ENCODE results near the gene GUK1.

Gene GUK1

GRCh38 chr1:228190182-228190581 is 50.1 kb downstream of the GUK1 start:
- H3K27me3 ChIP-seq (ENCODE audit: low read depth, low read length), result no peaks in the 10 kb centered on the region
- H3K9me3 ChIP-seq (ENCODE audit: control insufficient read depth in 1 of 2, low read length in 2 of 2), result no peaks in the 10 kb centered on the region
- H3K27ac ChIP-seq (ENCODE audit: low read length), result no peak overlapping the region
- H3K4me3 ChIP-seq (ENCODE audit: low read depth in 1 of 2, low read length in 2 of 2), result no peak overlapping the region
- H3K36me3 ChIP-seq (ENCODE audit: control insufficient read depth in 1 of 2, insufficient read depth in 2 of 2, low read length in 2 of 2), result no peaks in the 10 kb centered on the region
- H3K4me1 ChIP-seq (ENCODE audit: control insufficient read depth in 1 of 2, insufficient read depth in 2 of 2, low read length in 2 of 2), result no peaks in the 10 kb centered on the region

GRCh38 chr1:228190778-228191177 is 50.7 kb downstream of the GUK1 start:
- H3K9me3 ChIP-seq (ENCODE audit: control insufficient read depth in 1 of 2, low read length in 2 of 2), result no peaks in the 10 kb centered on the region
- no peaks in the 10 kb centered on the region for H3K36me3 ChIP-seq (ENCODE audit: control insufficient read depth in 1 of 2, insufficient read depth in 2 of 2, low read length in 2 of 2)
- no peaks in the 10 kb centered on the region for H3K4me1 ChIP-seq (ENCODE audit: control insufficient read depth in 1 of 2, insufficient read depth in 2 of 2, low read length in 2 of 2)
- no peak overlapping the region for H3K27ac ChIP-seq (ENCODE audit: low read length)
- H3K4me3 ChIP-seq (ENCODE audit: low read depth in 1 of 2, low read length in 2 of 2), result no peak overlapping the region
- no peaks in the 10 kb centered on the region for H3K27me3 ChIP-seq (ENCODE audit: low read depth, low read length)

DNA sequence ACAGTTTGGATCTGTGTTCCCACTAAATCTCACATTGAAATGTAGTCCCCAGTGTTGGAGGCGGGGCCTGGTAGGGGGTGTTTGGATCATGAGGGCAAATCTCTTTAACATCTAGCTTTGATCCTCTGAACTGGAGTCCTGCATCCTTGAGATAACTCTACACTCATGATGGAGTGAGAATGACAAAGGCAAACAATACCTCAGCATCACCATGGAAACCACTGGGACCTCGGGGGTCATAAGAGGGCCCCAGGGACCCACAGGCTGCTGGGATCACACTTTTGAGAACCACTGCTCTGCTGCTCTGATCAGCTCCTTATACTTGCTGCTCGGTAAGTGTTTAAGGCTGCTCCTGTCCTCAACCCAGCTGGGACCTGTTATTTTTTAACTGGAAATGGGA is 54.4 kb downstream of the GUK1 start:
- H3K4me1 ChIP-seq (ENCODE audit: control insufficient read depth in 1 of 2, insufficient read depth in 2 of 2, low read length in 2 of 2), result no peaks in the 10 kb centered on the region
- H3K36me3 ChIP-seq (ENCODE audit: control insufficient read depth in 1 of 2, insufficient read depth in 2 of 2, low read length in 2 of 2), result no peaks in the 10 kb centered on the region
- H3K9me3 ChIP-seq (ENCODE audit: control insufficient read depth in 1 of 2, low read length in 2 of 2), result peaks cover 8 to 9% of the 10 kb centered on the region in 2 donors
- no peak overlapping the region for H3K27ac ChIP-seq (ENCODE audit: low read length)
- H3K27me3 ChIP-seq (ENCODE audit: low read depth, low read length), result no peaks in the 10 kb centered on the region
- H3K4me3 ChIP-seq (ENCODE audit: low read depth in 1 of 2, low read length in 2 of 2), result no peak overlapping the region

GRCh38 chr1:228194921-228195812 is 55.1 kb downstream of the GUK1 start:
- no peaks in the 10 kb centered on the region for H3K4me1 ChIP-seq (ENCODE audit: control insufficient read depth in 1 of 2, insufficient read depth in 2 of 2, low read length in 2 of 2)
- H3K27me3 ChIP-seq (ENCODE audit: low read depth, low read length), result no peaks in the 10 kb centered on the region
- H3K9me3 ChIP-seq (ENCODE audit: control insufficient read depth in 1 of 2, low read length in 2 of 2), result peaks cover 8 to 14% of the 10 kb centered on the region in 2 donors
- peaks cover 0 to 2% of the 10 kb centered on the region in 2 donors for H3K36me3 ChIP-seq (ENCODE audit: control insufficient read depth in 1 of 2, insufficient read depth in 2 of 2, low read length in 2 of 2)
- no peak overlapping the region for H3K4me3 ChIP-seq (ENCODE audit: low read depth in 1 of 2, low read length in 2 of 2)
- no peak overlapping the region for H3K27ac ChIP-seq (ENCODE audit: low read length)

DNA sequence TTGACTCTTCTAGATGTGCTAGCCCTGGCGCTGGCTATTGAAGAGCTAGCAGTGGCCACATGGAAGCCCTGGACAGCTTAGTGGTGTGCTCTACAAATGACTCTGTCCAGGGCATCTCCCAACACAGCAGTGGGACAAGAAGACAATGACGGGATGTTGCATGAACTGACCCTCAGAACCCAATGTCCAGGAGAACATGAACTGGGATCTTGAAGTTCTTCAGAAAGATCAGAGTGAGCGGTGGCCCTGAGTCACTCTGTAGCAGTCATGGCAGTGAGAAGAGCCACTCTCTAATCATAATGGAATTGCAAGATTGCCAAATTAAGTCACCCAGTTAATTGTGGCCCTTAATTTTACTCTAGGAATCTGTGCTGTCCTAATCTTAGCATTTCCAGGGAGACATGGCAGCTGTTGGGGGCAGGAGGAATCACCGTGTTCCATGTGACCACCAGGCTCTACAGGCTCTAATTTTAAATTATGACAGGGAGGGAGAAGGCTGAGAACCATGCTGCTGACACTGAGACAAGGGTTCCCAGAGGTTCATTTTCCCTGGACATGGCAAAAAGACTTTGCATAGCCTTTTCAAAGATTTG is 57.6 kb downstream of the GUK1 start:
- H3K27me3 ChIP-seq (ENCODE audit: low read depth, low read length), result no peaks in the 10 kb centered on the region
- peaks cover 8 to 14% of the 10 kb centered on the region in 2 donors for H3K9me3 ChIP-seq (ENCODE audit: control insufficient read depth in 1 of 2, low read length in 2 of 2)
- no peak overlapping the region for H3K4me3 ChIP-seq (ENCODE audit: low read depth in 1 of 2, low read length in 2 of 2)
- H3K4me1 ChIP-seq (ENCODE audit: control insufficient read depth in 1 of 2, insufficient read depth in 2 of 2, low read length in 2 of 2), result no peaks in the 10 kb centered on the region
- peaks cover 0 to 5% of the 10 kb centered on the region in 2 donors for H3K36me3 ChIP-seq (ENCODE audit: control insufficient read depth in 1 of 2, insufficient read depth in 2 of 2, low read length in 2 of 2)
- H3K27ac ChIP-seq (ENCODE audit: low read length), result no peak overlapping the region

Measured in muscle layer of duodenum (tissue), 2 donors.